Glutamatergic neuron (in vitro differentiated cells): ENCODE results near the gene SOX13. TPM values are rescaled to one million over a fixed set of nuclear protein-coding genes. Genes with fewer than 3 reads are reported as not detected.

ENCODE experiments used
- DNase-seq: peaks from one replicate; pipeline ENCODE4 v3.0.0; 2022
- H3K27ac Mint-ChIP-seq: one replicate; pipeline ENCODE4 v1.8.0; 2020; ENCODE audit warnings: mild to moderate bottlenecking, mixed read lengths, inconsistent platforms; ENCODE audit not compliant: unreplicated experiment
- H3K27me3 Mint-ChIP-seq: one replicate; pipeline ENCODE4 v1.8.0; 2020; ENCODE audit warnings: mild to moderate bottlenecking, moderate library complexity, mixed read lengths, inconsistent platforms; ENCODE audit not compliant: unreplicated experiment
- H3K36me3 Mint-ChIP-seq: one replicate; pipeline ENCODE4 v1.8.0; 2020; ENCODE audit warnings: mild to moderate bottlenecking, mixed read lengths, inconsistent platforms; ENCODE audit not compliant: unreplicated experiment
- H3K4me1 Mint-ChIP-seq: one replicate; pipeline ENCODE4 v1.8.0; 2020; ENCODE audit warnings: mild to moderate bottlenecking, low read depth, mixed read lengths, inconsistent platforms; ENCODE audit not compliant: unreplicated experiment
- H3K4me3 Mint-ChIP-seq: one replicate; pipeline ENCODE4 v1.8.0; 2020; ENCODE audit warnings: mild to moderate bottlenecking, mixed read lengths, inconsistent platforms; ENCODE audit not compliant: unreplicated experiment
- H3K9me3 Mint-ChIP-seq: one replicate; pipeline ENCODE4 v1.8.0; 2020; ENCODE audit warnings: mild to moderate bottlenecking, moderate library complexity, mixed read lengths, inconsistent platforms; ENCODE audit not compliant: unreplicated experiment
- CTCF ChIP-seq: fragments of 200-600 bp; sonication (generic); IDR thresholded peaks from one replicate; pipeline ENCODE4 v1.5.0; 2021; ENCODE audit not compliant: partially characterized antibody, unreplicated experiment
- total RNA-seq: library from RNA; stranded (reverse); fragmentation: NEBNext Ultra II Directional; extraction: Animal tissue kit (Norgen Biotek cat#: 25700); gene quantifications from one replicate; pipeline ENCODE4 v1.2.1, GENCODE V29; 2021; ENCODE audit not compliant: unreplicated experiment

The SOX13 gene
- total RNA-seq, 1 donor from 2014 or later: 2.2 TPM

GRCh38 chr1:204132718-204133117 lies 59.8 kb downstream of the SOX13 start:
- peaks cover 9% of the 10 kb centered on the region for H3K27me3 Mint-ChIP-seq
- H3K4me1 Mint-ChIP-seq: peaks cover 2% of the 10 kb centered on the region
- no peak for TF ChIP-seq CTCF
- H3K27ac Mint-ChIP-seq: no peak overlapping the region
- no peak for DNase-seq
- no peaks in the 10 kb centered on the region for H3K9me3 Mint-ChIP-seq
- no peak overlapping the region for H3K4me3 Mint-ChIP-seq
- no peaks in the 10 kb centered on the region for H3K36me3 Mint-ChIP-seq

GRCh38 chr1:204134103-204134502 lies 61.2 kb downstream of the SOX13 start:
- H3K4me1 Mint-ChIP-seq: peaks cover 2% of the 10 kb centered on the region
- no peak overlapping the region for H3K27ac Mint-ChIP-seq
- no peak for TF ChIP-seq CTCF
- no peak for DNase-seq
- no peaks in the 10 kb centered on the region for H3K9me3 Mint-ChIP-seq
- H3K36me3 Mint-ChIP-seq: no peaks in the 10 kb centered on the region
- H3K27me3 Mint-ChIP-seq: peaks cover 6% of the 10 kb centered on the region
- H3K4me3 Mint-ChIP-seq: no peak overlapping the region

GRCh38 chr1:204136814-204137213 lies 63.9 kb downstream of the SOX13 start:
- H3K4me3 Mint-ChIP-seq: no peak overlapping the region
- DNase-seq: no peak
- peaks cover 6% of the 10 kb centered on the region for H3K27me3 Mint-ChIP-seq
- no peaks in the 10 kb centered on the region for H3K9me3 Mint-ChIP-seq
- no peaks in the 10 kb centered on the region for H3K4me1 Mint-ChIP-seq
- H3K36me3 Mint-ChIP-seq: no peaks in the 10 kb centered on the region
- H3K27ac Mint-ChIP-seq: no peak overlapping the region
- TF ChIP-seq CTCF: no peak

- Mint-ChIP-seq H3K4me3 (no peak overlapping the region), H3K9me3 (no peaks in the 10 kb centered on the region), H3K4me1 (no peaks in the 10 kb centered on the region), H3K27ac (no peak overlapping the region), H3K36me3 (no peaks in the 10 kb centered on the region), H3K27me3 (peaks cover 6% of the 10 kb centered on the region)
- TF ChIP-seq CTCF: no peak
- no peak for DNase-seq
These were observed 66.2 kb downstream of the SOX13 start for GRCh38 chr1:204139088-204139487.

GRCh38 chr1:204139952-204140351 lies 67.0 kb downstream of the SOX13 start:
- no peak for DNase-seq
- TF ChIP-seq CTCF: no peak
- Mint-ChIP-seq H3K9me3 (no peaks in the 10 kb centered on the region), H3K36me3 (no peaks in the 10 kb centered on the region), H3K27ac (no peak overlapping the region), H3K4me1 (no peaks in the 10 kb centered on the region), H3K27me3 (peaks cover 4% of the 10 kb centered on the region), H3K4me3 (no peak overlapping the region)
